Measurements from ENCODE around the gene SRF.

- TF ChIP-seq CTCF (IDR thresholded peaks at IDR 0.05), result no peak
- no peak for TF ChIP-seq POLR2A (IDR thresholded peaks at IDR 0.05)
Observed at GRCh38 chr6:43185391-43185985, 14.4 kb downstream of the SRF start.
